GM21723 (cell line): ENCODE results near the gene UST.
"Not testable (repeated sequence)": the region's sequence is repeated elsewhere in the genome, so short reads cannot be mapped to it uniquely, and the experiment has no call there.

Experiments used
- ATAC-seq: cut with Tn5 transposase; IDR thresholded peaks from one replicate; pipeline ENCODE4 v1.9.1; 2021; ENCODE audit warnings: mild to moderate bottlenecking, moderate library complexity; ENCODE audit not compliant: unreplicated experiment

UST gene

GRCh38 chr6:148968771-148969602 is 222.2 kb downstream of the UST start:
- ATAC-seq = no peak

- no peak for ATAC-seq
Measured at GRCh38 chr6:148969603-148970061, 222.8 kb downstream of the UST start.

- ATAC-seq = no peak
Measured at GRCh38 chr6:148971031-148971927, 224.4 kb downstream of the UST start.

GRCh38 chr6:148972481-148972880 is 225.7 kb downstream of the UST start:
- peak; percentile 95 for ATAC-seq

- ATAC-seq = no peak
Measured at GRCh38 chr6:148973538-148974208, 226.8 kb downstream of the UST start.

- ATAC-seq = no peak
Measured at GRCh38 chr6:148974351-148974750, 227.5 kb downstream of the UST start.

- not testable (repeated sequence) for ATAC-seq
Measured at GRCh38 chr6:148978298-148978697, 231.5 kb downstream of the UST start.

GRCh38 chr6:148979014-148979901 is 232.4 kb downstream of the UST start:
- ATAC-seq = no peak

GRCh38 chr6:148980234-148980633 is 233.4 kb downstream of the UST start:
- ATAC-seq = no peak

- no peak for ATAC-seq
Measured at GRCh38 chr6:148981515-148981914, 234.7 kb downstream of the UST start.

- no peak for ATAC-seq
Measured at GRCh38 chr6:148983101-148983761, 236.4 kb downstream of the UST start.

- ATAC-seq = no peak
Measured at GRCh38 chr6:148983966-148984365, 237.1 kb downstream of the UST start.

- no peak for ATAC-seq
Measured at GRCh38 chr6:148984531-148985056, 237.8 kb downstream of the UST start.

- ATAC-seq = no peak
Measured at GRCh38 chr6:148985499-148985898, 238.7 kb downstream of the UST start.

- no peak for ATAC-seq
Measured at GRCh38 chr6:148986608-148987007, 239.8 kb downstream of the UST start.

GRCh38 chr6:148987982-148988381 is 241.2 kb downstream of the UST start:
- no peak for ATAC-seq

- no peak for ATAC-seq
Measured at GRCh38 chr6:148989585-148989984, 242.8 kb downstream of the UST start.

GRCh38 chr6:148990403-148990802 is 243.6 kb downstream of the UST start:
- ATAC-seq = no peak

GRCh38 chr6:148996815-148997214 is 250.0 kb downstream of the UST start:
- ATAC-seq = no peak
